ENCODE measurements around the gene NTRK1.

NTRK1 gene

DNA sequence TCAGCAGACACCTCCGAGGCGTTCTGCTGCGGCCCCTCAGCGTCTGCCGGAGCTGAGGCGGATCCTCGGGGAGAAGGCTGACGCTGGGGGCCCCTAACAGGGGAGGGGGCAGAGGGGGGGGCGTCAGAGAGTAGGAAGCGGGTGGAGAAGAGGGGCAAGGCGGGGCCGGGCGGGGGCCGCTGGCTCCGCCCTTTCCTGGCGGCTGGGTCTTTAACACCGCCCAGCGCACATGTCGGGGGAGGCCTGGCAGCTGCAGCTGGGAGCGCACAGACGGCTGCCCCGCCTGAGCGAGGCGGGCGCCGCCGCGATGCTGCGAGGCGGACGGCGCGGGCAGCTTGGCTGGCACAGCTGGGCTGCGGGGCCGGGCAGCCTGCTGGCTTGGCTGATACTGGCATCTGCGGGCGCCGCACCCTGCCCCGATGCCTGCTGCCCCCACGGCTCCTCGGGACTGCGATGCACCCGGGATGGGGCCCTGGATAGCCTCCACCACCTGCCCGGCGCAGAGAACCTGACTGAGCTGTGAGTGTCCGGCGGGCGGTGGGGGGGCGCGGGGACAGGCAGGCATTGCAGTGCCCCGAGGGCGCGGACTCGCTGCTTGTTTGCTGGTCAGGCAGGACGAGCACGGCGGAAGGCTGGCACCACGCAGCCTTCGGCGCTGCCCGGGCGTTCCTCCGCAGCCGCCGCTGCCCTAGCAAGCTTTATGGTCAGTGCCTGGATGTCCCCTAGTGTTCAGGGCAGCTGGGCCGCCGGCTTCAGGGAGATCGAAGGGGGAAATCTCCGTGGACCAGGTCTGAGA is at the start of gene NTRK1:
Gene NTRK1 (plus strand): TSS at position 238 of the 796 bp plus-strand sequence. CDS start 70 bp downstream, at position 308.
- peak in 1 of 3 donors; percentile 47 for DNase-seq

DNA sequence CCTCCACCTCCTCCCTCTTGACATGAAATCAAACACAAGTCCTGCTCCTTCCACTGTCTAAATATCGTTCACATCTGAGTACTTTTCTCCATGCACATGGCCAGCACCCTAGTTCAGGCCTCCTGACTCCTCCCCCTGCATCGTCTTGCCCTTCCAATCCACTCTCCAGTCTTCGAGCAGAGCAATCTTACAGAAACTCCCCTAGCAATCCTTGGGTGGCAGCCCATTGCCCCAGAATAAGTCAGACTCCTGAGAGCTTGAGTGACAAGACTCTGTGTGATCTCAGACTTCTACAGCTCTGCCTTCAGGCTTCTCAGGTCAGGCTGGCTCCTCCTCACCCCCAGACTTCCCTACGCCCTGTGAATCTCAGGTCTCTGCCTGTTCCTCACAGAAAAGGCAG is 49.5 kb upstream of the NTRK1 start:
- no peak for DNase-seq

DNA sequence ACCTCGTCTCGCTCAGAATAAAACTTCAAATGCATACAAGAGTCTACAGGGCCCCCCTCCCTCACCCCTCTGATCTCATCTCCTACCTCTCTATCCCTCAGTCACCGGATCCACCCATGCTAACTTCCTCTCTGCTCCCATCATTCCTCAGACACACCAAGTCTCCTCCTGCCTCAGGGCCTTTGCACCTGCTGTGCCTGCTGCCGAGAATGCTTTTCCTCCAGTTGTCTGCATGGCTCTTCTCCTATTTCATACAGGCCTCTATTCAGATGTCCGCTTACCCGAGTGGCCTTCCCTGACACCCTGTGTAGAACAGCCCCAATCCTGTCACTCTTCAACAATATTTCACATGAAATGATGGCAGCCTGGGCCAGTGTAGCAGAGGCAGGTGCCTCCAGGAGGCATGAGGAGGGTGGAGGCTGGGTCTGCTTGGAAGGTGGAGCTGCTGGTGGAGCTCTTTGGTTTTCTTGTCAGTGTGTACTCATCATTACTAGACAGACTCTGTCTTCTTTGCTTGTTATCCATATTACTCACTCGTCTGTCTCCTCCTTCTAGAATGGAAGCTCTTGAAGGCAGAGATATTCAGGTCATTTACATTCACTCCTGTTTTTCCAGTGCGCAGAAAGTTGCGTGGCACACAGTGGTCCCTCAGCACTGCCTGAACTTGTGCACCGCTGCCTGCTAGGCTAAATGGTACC is 48.2 kb upstream of the NTRK1 start:
- DNase-seq, result no peak

DNA sequence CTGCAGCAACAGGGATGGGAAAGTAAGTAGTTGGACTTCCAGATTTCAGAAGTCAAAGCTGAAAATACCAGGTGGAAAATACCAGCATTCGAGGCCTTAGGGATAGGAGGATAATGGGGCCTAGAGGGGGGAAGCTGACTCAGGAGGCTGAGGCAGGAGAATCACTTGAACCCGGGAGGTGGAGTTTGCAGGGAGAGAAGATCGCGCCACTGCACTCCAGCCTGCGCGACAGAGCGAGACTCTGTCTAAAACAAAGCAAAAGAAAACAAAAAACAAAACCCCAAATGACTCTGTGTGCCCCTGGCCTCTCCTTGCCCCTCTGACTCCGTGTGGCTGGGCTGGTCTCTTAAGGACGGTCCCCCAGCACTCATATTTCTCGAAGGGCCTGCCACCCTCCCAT is 47.4 kb upstream of the NTRK1 start:
- DNase-seq, result no peak

DNA sequence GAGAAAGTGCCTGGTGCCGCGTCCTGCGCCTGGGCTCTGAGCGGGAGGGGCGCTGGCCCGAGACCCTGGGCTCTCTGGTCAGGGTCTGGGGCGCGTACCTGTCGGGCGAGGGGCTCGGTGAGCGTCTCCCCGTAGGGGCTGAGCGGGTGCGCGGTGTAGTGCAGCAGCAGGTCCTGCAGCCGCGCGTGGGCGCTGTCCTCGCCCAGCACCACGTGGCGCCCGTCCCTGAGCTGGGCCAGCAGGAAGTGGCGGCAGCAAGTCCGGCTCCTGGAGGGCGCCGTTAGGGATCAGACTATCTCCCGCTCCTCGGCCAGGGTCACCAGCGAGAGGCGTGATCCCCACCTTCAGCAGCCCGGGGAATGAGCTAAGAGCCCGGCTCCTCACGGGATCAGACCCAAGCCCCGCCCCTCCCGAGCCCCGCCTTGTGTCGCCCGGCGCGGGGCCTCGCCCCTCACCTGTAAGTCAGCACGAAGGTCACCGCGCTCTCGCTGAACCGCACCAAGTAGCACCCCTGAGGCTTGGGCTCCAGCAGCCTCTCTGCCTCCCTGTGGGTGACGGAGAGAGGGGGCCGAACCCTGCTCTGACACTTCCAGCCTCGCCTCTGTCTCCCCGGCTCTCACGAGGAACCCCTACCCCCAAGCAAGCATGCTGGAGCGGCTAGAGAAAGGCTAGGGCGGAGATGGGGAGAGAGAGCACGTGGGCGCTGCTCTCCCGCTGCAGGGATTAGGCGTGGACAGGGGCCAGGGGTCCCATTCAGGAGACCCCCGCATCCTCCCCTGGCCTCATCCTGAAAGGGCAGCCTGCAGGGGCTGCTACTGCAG is 46.7 kb upstream of the NTRK1 start:
- DNase-seq, result peak; percentile 67 to 86 (median 75)

DNA sequence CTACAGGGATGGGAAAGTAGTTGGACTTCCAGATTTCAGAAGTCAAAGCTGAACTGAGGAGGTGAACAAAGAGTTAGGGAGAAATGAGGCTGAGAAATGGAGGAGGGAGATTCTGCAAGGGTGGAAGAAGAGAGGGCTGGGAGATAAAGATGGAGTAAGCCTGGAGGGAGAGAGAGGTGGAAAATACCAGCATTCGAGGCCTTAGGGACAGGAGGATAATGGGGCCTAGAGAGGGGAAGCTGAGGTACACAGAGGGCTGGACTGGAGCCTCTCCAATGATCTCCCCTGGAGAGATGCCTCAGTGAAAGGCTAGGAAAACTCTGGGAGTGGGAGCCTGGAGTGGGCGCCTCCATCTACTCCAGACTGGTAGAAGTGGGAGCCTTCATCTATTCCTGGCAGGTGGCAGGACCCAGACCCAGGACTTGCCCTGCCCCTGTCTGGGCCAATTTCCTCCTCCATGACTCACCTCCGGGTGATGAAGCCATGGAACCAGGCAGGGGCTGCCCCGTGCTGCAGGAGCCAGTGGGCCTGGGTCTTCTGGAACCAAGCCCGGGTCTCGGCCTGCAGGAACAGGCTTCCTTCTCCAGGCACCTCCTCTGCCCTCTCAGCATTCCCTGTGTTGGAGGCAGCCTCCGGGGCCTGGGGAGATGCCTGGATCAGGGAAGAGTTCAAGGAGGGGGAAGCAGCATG is 45.9 kb upstream of the NTRK1 start:
- DNase-seq, result peak in 2 of 3 donors; percentile 21 to 35

DNA sequence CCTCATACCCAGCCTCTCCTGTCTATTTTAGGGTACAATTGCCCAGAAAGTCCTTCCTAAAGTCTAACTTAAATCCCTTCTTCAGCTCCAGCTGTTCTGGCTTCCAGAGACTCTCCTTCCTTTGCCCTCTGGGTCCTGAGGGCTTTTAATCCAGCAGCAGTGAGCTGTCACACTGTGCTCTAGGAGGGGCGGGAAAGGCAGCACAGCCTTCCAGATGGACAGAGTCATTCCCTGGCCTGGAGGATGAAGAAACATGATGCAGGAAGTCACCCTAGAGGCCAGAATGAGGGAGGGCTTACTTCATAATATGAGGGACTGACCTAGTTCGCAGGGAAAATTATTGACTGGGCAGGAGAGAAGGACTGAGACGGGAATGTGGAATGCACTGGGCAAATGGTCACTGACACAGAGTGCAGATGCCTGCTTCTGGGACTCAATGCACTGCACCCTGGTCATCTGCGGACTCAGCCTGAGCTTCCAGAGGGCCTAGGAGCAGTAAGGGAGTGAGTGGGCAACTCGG is 45.3 kb upstream of the NTRK1 start:
- DNase-seq, result no peak

DNA sequence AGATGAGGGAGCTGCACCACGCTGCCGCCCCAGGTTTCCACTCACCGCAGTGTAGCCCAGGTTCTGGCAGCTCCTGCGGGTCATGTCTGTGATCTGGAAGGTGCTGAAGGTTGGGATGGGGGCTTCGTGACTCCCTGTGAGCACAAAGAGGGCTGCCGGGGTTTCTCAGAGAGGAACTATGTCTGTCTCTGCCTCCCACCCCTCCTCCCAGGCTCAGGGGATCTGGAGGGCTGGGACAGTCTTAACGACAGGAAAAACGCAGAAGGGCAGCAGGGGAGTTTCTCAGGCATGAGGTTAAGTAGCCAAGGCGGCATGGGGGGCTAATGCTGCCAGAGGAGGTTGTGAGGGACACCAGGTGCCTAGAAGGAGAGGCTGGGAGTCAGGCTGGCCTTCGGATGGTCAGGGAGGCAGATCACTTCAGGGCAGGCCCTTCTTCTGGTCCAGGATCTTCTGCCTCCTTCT is 44.7 kb upstream of the NTRK1 start:
- DNase-seq, result no peak

DNA sequence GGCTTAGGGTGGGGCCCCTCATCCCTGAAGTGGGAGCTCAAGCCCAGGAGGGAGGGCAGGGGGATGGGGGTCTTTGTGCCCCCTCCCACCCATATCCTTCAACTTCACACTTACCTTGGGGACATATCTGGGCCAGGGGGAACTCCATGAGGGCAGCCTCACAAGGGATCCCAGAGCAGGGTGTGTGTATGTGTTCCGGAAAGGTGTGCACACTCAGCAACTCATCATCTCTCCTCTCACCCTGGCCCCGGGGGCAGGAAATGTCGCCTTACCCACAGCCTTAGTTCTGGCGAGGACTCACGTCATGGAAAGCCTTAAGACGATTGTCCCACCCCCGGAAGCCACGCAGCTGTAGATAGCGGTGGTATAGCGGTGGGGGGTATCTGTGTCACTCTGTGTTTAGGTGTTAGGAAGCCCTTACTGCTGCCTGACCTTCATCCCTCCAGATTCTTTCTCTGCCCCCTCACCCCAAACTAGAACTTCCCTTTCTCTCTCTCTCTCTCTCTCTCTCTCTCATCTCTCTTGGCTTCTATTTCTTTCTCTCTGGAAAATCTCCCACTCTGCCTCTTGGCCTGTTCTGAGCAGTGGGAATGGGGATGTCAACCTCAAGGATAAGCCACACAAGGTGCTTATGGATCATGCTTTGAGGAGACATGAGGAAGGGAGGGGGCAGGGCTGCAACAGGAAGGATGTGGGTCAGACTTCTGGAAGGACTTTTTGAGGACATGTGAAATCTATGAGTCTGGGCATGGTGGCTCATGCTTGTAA is 43.9 kb upstream of the NTRK1 start, which contains the start of gene SH2D2A:
Gene SH2D2A (minus strand): TSS at position 288 of the 768 bp plus-strand sequence. CDS start 140 bp downstream, at position 148.
- peak; percentile 30 to 44 (median 38) for DNase-seq

DNA sequence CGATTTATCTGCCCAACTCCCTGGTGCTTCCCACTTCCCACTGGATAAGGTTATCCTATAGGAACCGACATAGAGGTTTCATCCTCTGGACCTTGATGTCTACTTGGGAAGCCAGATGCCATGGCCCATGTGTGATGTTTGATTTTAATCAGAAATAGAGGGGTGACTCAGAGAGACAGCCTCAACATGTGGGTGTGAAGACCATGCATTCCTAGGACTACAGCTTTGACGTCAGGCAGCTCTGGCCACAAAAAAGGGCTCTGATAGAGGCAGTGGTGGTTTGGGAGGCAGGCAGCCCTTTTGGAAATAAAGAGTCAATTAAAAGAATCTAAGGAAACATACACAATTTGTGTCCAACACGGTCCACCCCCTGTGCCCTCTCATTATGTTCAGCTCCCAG is 38.9 kb upstream of the NTRK1 start:
- no peak for DNase-seq

DNA sequence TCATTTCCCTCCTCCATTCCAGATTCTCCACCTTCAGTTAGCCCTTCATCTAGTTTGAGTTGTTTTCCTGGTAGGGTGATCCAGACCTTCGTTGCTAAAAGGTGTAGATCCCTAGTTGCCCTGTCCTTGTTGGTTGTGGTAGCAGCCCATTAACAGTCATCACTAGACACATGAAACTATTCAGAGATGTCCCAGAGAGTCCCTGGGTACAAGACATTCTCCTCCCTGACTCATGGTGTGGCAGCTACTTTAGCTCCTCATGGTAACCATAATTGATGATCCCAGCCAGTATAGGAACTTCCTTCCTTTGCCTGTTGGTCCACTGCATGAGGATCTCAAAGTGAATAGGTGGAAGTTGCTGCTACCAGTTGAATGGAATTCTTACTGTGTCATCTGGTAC is 38.0 kb upstream of the NTRK1 start:
- no peak for DNase-seq

DNA sequence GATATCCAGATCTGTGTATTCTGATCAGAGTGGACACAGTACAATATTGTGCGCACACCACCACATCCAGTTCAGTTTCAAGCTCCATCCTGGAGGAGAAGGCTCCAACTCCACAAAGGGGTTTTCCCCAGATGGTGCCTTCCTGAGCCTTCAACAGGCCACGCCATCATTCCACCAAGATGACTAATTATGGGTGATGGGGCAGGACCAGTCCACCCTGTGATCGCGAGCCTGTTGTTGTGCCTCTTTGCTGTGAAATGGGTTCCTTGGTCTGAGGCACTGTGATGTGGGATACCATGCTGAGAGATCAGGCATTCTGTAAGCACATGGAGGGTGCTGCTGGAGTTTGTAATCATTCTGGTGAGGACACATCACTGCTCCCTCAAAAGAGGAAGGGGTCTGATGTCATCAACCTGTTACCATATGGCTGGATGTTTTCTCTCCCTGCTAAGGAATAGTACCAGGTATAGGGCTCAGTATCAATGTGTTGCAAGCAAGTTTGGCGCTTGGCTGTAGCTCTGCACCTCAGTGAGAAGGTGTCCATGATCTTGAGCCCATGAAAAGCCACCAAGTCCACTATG is 37.4 kb upstream of the NTRK1 start:
- peak in 1 of 3 donors; percentile 35 for DNase-seq

DNA sequence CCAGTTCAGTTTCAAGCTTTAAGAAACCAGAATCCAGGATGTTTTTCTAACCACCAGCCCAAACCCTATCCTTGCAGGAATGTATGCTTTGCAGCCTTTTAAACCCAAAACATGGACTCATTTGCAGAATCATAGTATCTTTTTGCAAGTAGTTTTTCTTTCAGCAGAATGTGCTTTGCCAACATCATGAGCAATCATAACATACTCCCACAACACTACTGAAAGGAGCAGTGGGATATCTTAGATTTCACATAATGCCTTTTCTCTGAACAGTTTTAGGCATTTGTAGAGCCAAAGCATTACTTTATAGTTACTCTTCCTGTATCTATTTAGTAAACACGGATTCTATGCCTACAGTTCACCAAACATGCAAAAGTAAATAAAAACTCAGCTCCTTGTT is 34.0 kb upstream of the NTRK1 start:
- no peak for DNase-seq

DNA sequence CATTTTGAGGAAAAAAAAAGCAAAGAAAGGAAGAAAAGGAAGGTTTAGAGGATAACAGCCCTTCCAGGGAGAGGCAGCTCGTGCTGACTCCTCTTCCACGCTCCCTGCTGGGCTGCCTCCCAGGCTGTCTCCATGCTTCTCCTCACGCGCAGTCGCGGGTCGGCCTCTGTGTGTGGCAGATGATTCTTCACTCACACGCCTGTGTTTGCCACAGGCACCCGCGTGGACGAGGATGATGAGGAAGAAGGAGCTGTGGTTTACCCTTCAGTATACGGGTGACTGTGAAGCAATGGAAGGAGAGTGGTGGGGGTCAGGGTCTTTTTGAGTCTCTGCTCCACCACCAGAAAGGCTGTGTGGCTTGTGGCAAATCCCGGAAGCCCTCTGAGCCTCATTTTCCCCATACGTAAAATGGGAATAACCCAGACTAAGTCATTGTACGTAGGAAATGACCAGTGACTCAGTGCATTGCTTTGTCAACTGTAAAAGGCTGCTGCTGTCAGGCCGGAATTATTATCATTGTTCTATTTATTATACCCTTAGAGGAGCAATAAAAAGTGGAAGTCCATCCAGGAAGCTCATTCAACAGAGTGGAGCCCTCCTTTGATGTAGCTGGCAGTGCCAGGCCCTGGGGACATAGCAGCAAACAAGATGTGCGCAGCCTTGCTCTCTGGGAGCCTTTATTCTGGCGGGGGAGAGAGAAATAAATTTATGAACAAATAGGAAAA is 32.1 kb upstream of the NTRK1 start:
- DNase-seq, result peak in 2 of 3 donors; percentile 37 to 53

DNA sequence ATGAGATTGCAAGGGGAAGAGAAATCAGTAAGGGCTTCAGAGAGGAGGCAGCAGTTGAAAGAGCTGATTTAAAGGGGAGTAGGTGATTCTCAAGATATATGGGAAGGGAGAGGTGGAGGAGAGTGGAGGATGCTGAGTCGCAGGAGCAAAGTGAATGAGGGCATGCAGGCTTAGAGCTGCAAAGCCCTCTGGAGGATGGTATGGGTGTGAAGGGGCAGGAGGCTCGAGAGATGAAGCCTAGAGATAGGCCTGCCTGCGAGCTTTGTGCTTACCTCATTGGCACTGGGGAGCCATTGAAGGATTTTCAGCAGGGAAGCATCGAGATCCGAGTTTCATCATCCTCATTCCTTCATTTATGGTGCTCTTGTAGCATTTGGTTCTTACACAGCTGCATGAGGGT is 28.2 kb upstream of the NTRK1 start:
- DNase-seq, result no peak

DNA sequence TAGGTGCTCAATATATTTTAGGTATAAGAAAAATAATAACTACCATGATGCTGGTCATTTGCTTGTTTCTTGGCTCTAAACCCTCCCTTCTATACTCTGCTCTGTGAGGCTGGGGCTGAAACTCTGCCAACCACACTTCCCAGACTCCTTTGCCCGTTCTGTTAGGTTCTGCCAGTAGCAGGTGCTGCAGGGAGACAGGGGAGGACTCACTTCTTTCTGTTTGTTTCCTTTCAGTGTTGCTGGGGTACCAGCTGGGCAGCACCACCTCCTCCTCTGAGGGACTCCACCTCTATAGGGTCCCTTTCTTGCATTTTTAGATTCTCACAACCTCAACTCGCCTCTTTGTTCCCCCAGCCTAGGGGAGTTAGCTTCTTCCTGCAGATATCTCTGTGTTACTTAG is 27.1 kb upstream of the NTRK1 start:
- DNase-seq, result no peak

DNA sequence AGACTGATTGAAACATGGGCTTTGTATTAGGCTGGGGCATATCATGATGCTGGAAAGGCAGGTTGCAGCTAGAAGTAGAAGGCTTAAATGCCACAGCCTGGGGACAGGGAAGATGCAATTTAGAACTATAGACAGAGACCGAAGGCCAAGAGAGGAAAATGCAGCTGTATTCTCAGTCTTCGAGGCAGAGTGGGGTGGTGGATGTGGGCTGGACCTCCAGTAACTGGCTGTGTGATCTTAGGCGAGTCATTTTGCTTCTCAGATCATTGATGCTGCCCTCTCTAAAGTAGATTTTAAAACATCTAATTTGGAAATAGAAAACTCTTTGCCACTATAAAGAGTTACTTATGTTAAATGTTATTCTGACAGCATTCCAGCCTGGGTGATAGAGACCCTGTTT is 26.3 kb upstream of the NTRK1 start:
- no peak for DNase-seq

DNA sequence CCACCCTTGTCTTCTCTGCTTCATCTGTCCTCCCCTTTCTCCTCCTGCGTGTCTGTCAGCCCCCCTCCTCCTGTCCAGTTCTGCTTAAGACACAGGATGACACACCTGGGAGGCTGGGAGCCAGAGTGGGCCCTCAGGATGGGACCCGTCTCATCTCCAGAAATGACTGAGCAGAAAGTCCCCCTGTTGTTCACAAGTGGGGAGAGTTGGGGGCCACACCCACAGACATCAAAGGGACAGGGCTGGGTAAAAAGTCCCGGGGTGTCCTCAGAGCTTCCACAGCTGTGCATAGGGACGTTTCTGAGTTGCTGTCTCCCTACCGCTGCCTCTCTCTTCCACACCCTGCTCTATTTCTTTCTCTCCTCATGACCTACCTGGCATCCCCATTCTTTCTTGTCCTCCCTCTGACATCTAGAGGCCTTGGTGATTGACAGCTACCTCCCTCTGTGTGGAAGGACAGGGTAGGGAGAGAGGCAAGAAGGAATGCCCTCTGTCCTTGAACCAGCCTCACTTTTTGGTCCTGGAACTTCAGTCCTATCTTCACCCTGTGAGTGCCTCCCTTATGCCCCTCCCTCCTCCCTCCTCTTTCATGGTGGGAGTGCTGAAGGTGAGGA is 24.5 kb upstream of the NTRK1 start:
- DNase-seq, result no peak

DNA sequence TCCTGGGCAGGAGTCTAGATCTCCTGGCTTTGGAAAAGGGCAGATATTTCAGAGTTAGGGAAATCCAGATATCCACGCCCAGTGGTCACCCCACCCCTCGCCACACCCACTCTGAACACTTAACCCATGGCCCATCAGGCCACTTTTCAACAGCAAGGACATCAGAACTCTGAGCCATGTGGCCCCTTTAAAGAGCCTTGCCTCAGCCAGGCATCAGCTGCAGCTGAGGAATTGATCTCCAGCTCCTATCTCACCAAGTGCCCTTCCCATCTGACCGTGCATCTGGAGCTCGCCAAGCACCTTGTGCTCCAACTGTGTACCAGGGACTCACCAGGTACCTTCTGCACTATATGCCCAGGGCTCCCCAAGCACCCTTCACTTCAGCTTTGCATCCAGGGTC is 23.8 kb upstream of the NTRK1 start:
- DNase-seq, result no peak

DNA sequence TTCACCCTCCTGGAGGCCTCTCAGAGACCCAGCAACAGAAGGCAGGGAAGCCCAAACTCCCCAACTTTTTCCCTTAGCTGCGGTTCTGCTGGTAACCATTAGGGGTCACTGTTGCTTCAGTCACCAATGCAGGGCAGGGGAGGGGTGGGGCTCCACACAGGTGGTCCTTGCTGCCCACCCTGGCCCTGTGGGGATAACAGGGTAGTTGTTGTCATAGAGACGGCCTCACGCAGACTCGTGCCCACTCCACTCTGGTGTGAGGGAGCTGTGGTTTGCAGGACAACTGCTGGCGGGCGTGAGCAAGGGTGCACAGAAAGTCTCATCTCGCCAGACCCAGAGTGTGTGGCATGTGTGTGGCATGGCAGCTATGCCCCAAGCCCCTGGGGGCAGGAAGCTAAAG is 21.7 kb upstream of the NTRK1 start:
- DNase-seq, result peak; percentile 41 to 57 (median 51)
